Pancreas (tissue), 10 donors: ENCODE data around the gene GDF10. TPM values are rescaled to one million over a fixed set of nuclear protein-coding genes. Genes with fewer than 3 reads are reported as not detected.
A peak's percentile ranks its signal among the peaks of the same experiment; 100 is the strongest.

Source experiments
- ATAC-seq, 4 donors: fragments of 200-7000 bp; cut with Tn5 transposase; one replicate each; pipeline versions ENCODE4 v1.8.0 to v1.9.1; 2020; ENCODE audit warnings: mild to moderate bottlenecking in 4 of 4, moderate library complexity in 4 of 4
- DNase-seq, 6 donors: peaks; one replicate each; pipeline ENCODE4 v3.0.0-alpha.2; 2020
- FAIRE-seq: peaks from 2 replicates; lab custom pipeline; 2012; peaks lifted over from hg19 to GRCh38; lab: Jason Lieb, UNC
- H3K27ac ChIP-seq, 4 donors: fragments of 200-600 bp; sonication (generic); 1 replicate in 3 of 4; 2 replicates in 1 of 4; pipeline versions ENCODE4 v1.5.0 to v1.8.0; 2020
- H3K27me3 ChIP-seq, 4 donors: fragments of 200-600 bp; one replicate each; pipeline ENCODE4 v1.8.0; 2021
- H3K36me3 ChIP-seq, 3 donors: fragments of 200-600 bp; sonication (generic) in 1 of 3; one replicate each; pipeline versions ENCODE4 v1.5.0 to v1.8.0; 2020 to 2021
- H3K4me1 ChIP-seq, 3 donors: fragments of 200-600 bp; one replicate each; pipeline ENCODE4 v1.8.0; 2021
- H3K4me3 ChIP-seq, 4 donors: fragments of 200-600 bp; sonication (generic) in 2 of 4; one replicate each; pipeline versions ENCODE4 v1.5.0 to v1.8.0; 2020 to 2021
- H3K9me3 ChIP-seq, 4 donors: fragments of 200-600 bp; one replicate each; pipeline ENCODE4 v1.8.0; 2021
- CTCF ChIP-seq, 4 donors: fragments of 200-600 bp; sonication (generic) in 3 of 4; IDR thresholded peaks; one replicate each; pipeline versions ENCODE4 v1.5.0 to v1.8.0; 2021; ENCODE audit warnings: antibody characterized with exemption in 4 of 4
- WGBS, 2 donors: extraction: QIAGEN DNeasy Blood & Tissue Kit; methylation state at CpG; one replicate each; pipeline ENCODE4 v1.1.7; 2013; 5-methylcytosine and 5-hydroxymethylcytosine counted together
- intact Hi-C, 3 donors: fragments of 100-400 bp; cut with DNase I; formaldehyde crosslinking; loops; one replicate each; pipeline versions ENCODE4 v1.11.1 to v1.14.2; 2022
- polyA plus RNA-seq, 2 donors: library from polyadenylated mRNA; stranded (reverse); fragments of 200-250 nt; gene quantifications; one replicate each; pipeline ENCODE4 v1.2.3, GENCODE V29; 2013
- total RNA-seq, 6 donors: library from RNA; stranded (reverse); fragmentation: NEBNext Ultra II Directional in 4 of 6; extraction: Animal tissue kit (Norgen Biotek cat#: 25700) in 4 of 6; gene quantifications; one replicate each; pipeline versions ENCODE4 v1.2.1 to v1.2.4, GENCODE V29; 2021 to 2023
- donor health status: healthy with polysubstance abuse.
- donor health status: DM: no; HTN: no; CAD: no; lungs with moderate emphysema.
- donor health status: DM: no; HTN: no; CAD: no.
- donor health status: control.
- donor health status: control.
- donor health status: Bipolar disorder and iron deficiency.
- donor health status: DM: yes; HTN: yes; CAD: no.
- donor health status: DM: no; HTN: no; CAD: no.
- donor health status: DM: no; HTN: no; CAD: no.
- donor health status: DM: yes; HTN: yes; CAD: no.

Gene GDF10
- total RNA-seq, result 10 to 100 TPM in 4 of 6 donors, 1 to 10 TPM in 2; 2.5 to 13.7 (median 12.3) TPM
- polyA plus RNA-seq, result 1 to 10 TPM; 2.0 to 4.5 TPM

GRCh38 chr10:47299611-47300428, at the start of gene GDF10:
Gene GDF10, plus strand, starts transcription at chr10:47300197. Its CDS starts 455 bp downstream, at chr10:47300652.
- Histone ChIP-seq H3K27ac (peak within 1 kb of the TSS; percentile 19 to 58 (median 38)), H3K4me3 (peak within 1 kb of the TSS; percentile 40 to 64 (median 62)), H3K9me3 (no peaks in the 10 kb centered on the region), H3K36me3 (no peaks in the 10 kb centered on the region), H3K27me3 (no peaks in the 10 kb centered on the region), H3K4me1 (peaks cover 0 to 11% (median 9%) of the 10 kb centered on the region in 3 donors)
- TF ChIP-seq CTCF (IDR thresholded peaks at IDR 0.05), result no peak
- FAIRE-seq, result no peak
- DNase-seq, result peak in 1 of 6 donors; percentile 59
- WGBS, 2 donors, result 2% methylated on average over 32 to 64 of the region's 64 CpGs
- peak in 3 of 4 donors; percentile 7 to 51 (median 22) for ATAC-seq
- intact Hi-C loops, result no loop called here

- 79 to 80% methylated on average over 7 of the region's 7 CpGs for whole genome bisulfite sequencing, 2 donors
- H3K27me3 ChIP-seq, result no peaks in the 10 kb centered on the region
- H3K4me1 ChIP-seq, result peaks cover 6 to 16% (median 11%) of the 10 kb centered on the region in 3 donors
- H3K27ac ChIP-seq, result no peak overlapping the region
- no peaks in the 10 kb centered on the region for H3K9me3 ChIP-seq
- TF ChIP-seq CTCF (IDR thresholded peaks at IDR 0.05), result no peak
- ATAC-seq, result no peak
- FAIRE-seq, result no peak
- no peaks in the 10 kb centered on the region for H3K36me3 ChIP-seq
- no peak for DNase-seq
- intact Hi-C loops, result no loop called here
- H3K4me3 ChIP-seq, result no peak overlapping the region
Observed at GRCh38 chr10:47252093-47252780, 47.8 kb upstream of the GDF10 start.

- DNase-seq, result no peak
- TF ChIP-seq CTCF (IDR thresholded peaks at IDR 0.05), result no peak
- intact Hi-C loops, result no loop called here
- whole genome bisulfite sequencing, 2 donors, result 89 to 95% methylated on average over 10 of the region's 10 CpGs
- Histone ChIP-seq H3K27ac (peak overlapping the region in 3 of 4 donors; percentile 6 to 56 (median 55)), H3K4me3 (no peak overlapping the region), H3K27me3 (no peaks in the 10 kb centered on the region), H3K4me1 (peaks cover 6 to 16% (median 11%) of the 10 kb centered on the region in 3 donors), H3K9me3 (no peaks in the 10 kb centered on the region), H3K36me3 (no peaks in the 10 kb centered on the region)
- no peak for ATAC-seq
- no peak for FAIRE-seq
Observed at GRCh38 chr10:47253030-47253637, 46.9 kb upstream of the GDF10 start.

GRCh38 chr10:47253651-47254375, 46.2 kb upstream of the GDF10 start:
- H3K27me3 ChIP-seq, result no peaks in the 10 kb centered on the region
- ATAC-seq (peak; percentile 72 to 86 (median 82)), FAIRE-seq (no peak), DNase-seq (peak; percentile 53 to 86 (median 78))
- H3K9me3 ChIP-seq, result no peaks in the 10 kb centered on the region
- no peak for TF ChIP-seq CTCF (IDR thresholded peaks at IDR 0.05)
- WGBS, 2 donors, result 65 to 68% methylated on average over 19 of the region's 19 CpGs
- H3K4me3 ChIP-seq, result no peak overlapping the region
- peak overlapping the region; percentile 6 to 56 (median 54) for H3K27ac ChIP-seq
- intact Hi-C loops, result no loop called here
- peaks cover 6 to 16% (median 11%) of the 10 kb centered on the region in 3 donors for H3K4me1 ChIP-seq
- H3K36me3 ChIP-seq, result no peaks in the 10 kb centered on the region
